ENCODE data around the gene PSD2. TPM values are rescaled to one million over a fixed set of nuclear protein-coding genes. Genes with fewer than 3 reads are reported as not detected.

Gene PSD2
- total and polyA plus RNA-seq, 10 of the 15 experiments (the other 5 are each of a cell fraction or from before 2014, with no cell fraction given): 0.02 to 0.14 (median 0.03) TPM; not detected in 5

- no peak for TF ChIP-seq DPF2 (IDR thresholded peaks at IDR 0.05)
- no peak for TF ChIP-seq RAD21 (IDR thresholded peaks at IDR 0.05; ENCODE audit: insufficient read depth, low read depth, low read length)
- TF ChIP-seq SPI1 (IDR thresholded peaks at IDR 0.05; ENCODE audit: borderline replicate concordance, insufficient read depth, low read depth, low read length): no peak
- no peak for TF ChIP-seq SMAD5 (IDR thresholded peaks at IDR 0.05; ENCODE audit: low read depth)
- TF ChIP-seq KDM1A (IDR thresholded peaks at IDR 0.05; ENCODE audit: borderline replicate concordance): no peak
- TF ChIP-seq LARP7 (IDR thresholded peaks at IDR 0.05): no peak
- no peak for TF ChIP-seq CBX3 (IDR thresholded peaks at IDR 0.05; ENCODE audit: borderline replicate concordance, low read depth)
- no peak for TF ChIP-seq BRCA1 (IDR thresholded peaks at IDR 0.05; ENCODE audit: low read depth, low read length)
- TF ChIP-seq EGR1 (IDR thresholded peaks at IDR 0.05; ENCODE audit: borderline replicate concordance in 1 of 2, low read depth in 2 of 2, low read length in 2 of 2): no peak
- TF ChIP-seq HDGF (IDR thresholded peaks at IDR 0.05): no peak
- no peak for TF ChIP-seq BCL11A (IDR thresholded peaks at IDR 0.05; ENCODE audit: low read depth, low read length)
- TF ChIP-seq, protein P1, sequence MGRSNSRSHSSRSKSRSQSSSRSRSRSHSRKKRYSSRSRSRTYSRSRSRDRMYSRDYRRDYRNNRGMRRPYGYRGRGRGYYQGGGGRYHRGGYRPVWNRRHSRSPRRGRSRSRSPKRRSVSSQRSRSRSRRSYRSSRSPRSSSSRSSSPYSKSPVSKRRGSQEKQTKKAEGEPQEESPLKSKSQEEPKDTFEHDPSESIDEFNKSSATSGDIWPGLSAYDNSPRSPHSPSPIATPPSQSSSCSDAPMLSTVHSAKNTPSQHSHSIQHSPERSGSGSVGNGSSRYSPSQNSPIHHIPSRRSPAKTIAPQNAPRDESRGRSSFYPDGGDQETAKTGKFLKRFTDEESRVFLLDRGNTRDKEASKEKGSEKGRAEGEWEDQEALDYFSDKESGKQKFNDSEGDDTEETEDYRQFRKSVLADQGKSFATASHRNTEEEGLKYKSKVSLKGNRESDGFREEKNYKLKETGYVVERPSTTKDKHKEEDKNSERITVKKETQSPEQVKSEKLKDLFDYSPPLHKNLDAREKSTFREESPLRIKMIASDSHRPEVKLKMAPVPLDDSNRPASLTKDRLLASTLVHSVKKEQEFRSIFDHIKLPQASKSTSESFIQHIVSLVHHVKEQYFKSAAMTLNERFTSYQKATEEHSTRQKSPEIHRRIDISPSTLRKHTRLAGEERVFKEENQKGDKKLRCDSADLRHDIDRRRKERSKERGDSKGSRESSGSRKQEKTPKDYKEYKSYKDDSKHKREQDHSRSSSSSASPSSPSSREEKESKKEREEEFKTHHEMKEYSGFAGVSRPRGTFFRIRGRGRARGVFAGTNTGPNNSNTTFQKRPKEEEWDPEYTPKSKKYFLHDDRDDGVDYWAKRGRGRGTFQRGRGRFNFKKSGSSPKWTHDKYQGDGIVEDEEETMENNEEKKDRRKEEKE (IDR thresholded peaks at IDR 0.05): no peak
- TF ChIP-seq ESRRA (IDR thresholded peaks at IDR 0.05; ENCODE audit: low read length): no peak
- TF ChIP-seq BHLHE40 (IDR thresholded peaks at IDR 0.05; ENCODE audit: borderline replicate concordance in 1 of 2, low read depth in 2 of 2, low read length in 1 of 2): no peak
- TF ChIP-seq, protein P2, sequence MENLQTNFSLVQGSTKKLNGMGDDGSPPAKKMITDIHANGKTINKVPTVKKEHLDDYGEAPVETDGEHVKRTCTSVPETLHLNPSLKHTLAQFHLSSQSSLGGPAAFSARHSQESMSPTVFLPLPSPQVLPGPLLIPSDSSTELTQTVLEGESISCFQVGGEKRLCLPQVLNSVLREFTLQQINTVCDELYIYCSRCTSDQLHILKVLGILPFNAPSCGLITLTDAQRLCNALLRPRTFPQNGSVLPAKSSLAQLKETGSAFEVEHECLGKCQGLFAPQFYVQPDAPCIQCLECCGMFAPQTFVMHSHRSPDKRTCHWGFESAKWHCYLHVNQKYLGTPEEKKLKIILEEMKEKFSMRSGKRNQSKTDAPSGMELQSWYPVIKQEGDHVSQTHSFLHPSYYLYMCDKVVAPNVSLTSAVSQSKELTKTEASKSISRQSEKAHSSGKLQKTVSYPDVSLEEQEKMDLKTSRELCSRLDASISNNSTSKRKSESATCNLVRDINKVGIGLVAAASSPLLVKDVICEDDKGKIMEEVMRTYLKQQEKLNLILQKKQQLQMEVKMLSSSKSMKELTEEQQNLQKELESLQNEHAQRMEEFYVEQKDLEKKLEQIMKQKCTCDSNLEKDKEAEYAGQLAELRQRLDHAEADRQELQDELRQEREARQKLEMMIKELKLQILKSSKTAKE (IDR thresholded peaks at IDR 0.05; ENCODE audit: low read depth, poor library complexity, severe bottlenecking): no peak
- TF ChIP-seq BMI1 (IDR thresholded peaks at IDR 0.05; ENCODE audit: borderline replicate concordance): no peak
- no peak for TF ChIP-seq GABPA (IDR thresholded peaks at IDR 0.05; ENCODE audit: low read depth)
- TF ChIP-seq MEF2A (IDR thresholded peaks at IDR 0.05; ENCODE audit: insufficient read depth, low read depth, low read length): no peak
- RAD21 ChIA-PET (ENCODE audit: unreplicated experiment): interaction anchor here (1.0 to 1.6 kb wide), 2 partner anchors 14 to 113 kb away, joined by 3 to 5 read pairs; no protein-coding TSS in a partner anchor
- BruUV-seq (replicated peaks): no TSS peak
- FAIRE-seq (no peak), DNase-seq (ENCODE audit: low read depth, low spot score) (no peak), ATAC-seq (no peak)
- H2AFZ ChIP-seq (ENCODE audit: control insufficient read depth, low read depth, low read length): no peak overlapping the region
- no peaks in the 10 kb centered on the region for H3K27me3 ChIP-seq (replicated peaks in 1 of 2; ENCODE audit: control insufficient read depth in 2 of 2, insufficient read depth in 2 of 2, low read length in 1 of 2)
- H3K27ac ChIP-seq (ENCODE audit: control insufficient read depth, insufficient read depth): no peak overlapping the region
- POLR2A ChIA-PET: no interaction called here
- H4K20me1 ChIP-seq (ENCODE audit: control insufficient read depth, insufficient read depth): no peaks in the 10 kb centered on the region
- H3K4me1 ChIP-seq (ENCODE audit: control insufficient read depth, insufficient read depth, low read length): no peaks in the 10 kb centered on the region
- H3K9me3 ChIP-seq (replicated peaks; ENCODE audit: control insufficient read depth, insufficient read depth, low read length): no peaks in the 10 kb centered on the region
- intact Hi-C loops (cut with micrococcal nuclease; ENCODE audit: unreplicated experiment): no loop called here
- H3K9ac ChIP-seq (ENCODE audit: control insufficient read depth, insufficient read depth, low read length): no peak overlapping the region
- SMC1A ChIA-PET (ENCODE audit: uncharacterized antibody, unreplicated experiment): interaction anchor here (1.6 kb wide), 1 partner anchor 113 kb away, joined by 5 read pairs; no protein-coding TSS in a partner anchor
- no peak overlapping the region for H3K4me3 ChIP-seq
- 43% methylated on average over 6 of the region's 6 CpGs for WGBS (ENCODE audit: insufficient coverage, insufficient replicate concordance, low lambda C conversion rate, missing lambda C conversion rate)
- peaks cover 0 to 5% of the 10 kb centered on the region in 2 experiments; a peak in 2 of 4 replicates for H3K36me3 ChIP-seq (ENCODE audit: control insufficient read depth in 2 of 2, insufficient read depth in 2 of 2, low read length in 1 of 2)
- CTCF ChIA-PET: interaction anchor here (1.0 to 2.1 kb wide), 3 partner anchors 69 to 113 kb away, joined by 5 to 14 read pairs (median 6); no protein-coding TSS in a partner anchor
- in situ Hi-C loops (cut with MboI): no loop called here
- no peaks in the 10 kb centered on the region for H3K79me2 ChIP-seq (ENCODE audit: control insufficient read depth, insufficient read depth, low read length)
- no peak overlapping the region for H3K4me2 ChIP-seq (ENCODE audit: control insufficient read depth, insufficient read depth)
These were observed 60.4 kb downstream of the PSD2 start for GRCh38 chr5:139855946-139856540.

Measured in GM12878 (cell line).